ENCODE results near the gene RPS3. TPM values are rescaled to one million over a fixed set of nuclear protein-coding genes. Genes with fewer than 3 reads are reported as not detected.

The RPS3 gene
- total and polyA plus RNA-seq, 9 of the 15 experiments (the other 6 are each of a cell fraction or from before 2014, with no cell fraction given) = 2,700 to 5,771 (median 3,679) TPM

- TF ChIP-seq, protein P1, sequence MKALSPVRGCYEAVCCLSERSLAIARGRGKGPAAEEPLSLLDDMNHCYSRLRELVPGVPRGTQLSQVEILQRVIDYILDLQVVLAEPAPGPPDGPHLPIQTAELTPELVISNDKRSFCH (CRISPR knock-in tag; IDR thresholded peaks at IDR 0.05) = no peak
- TF ChIP-seq, protein P1 (tag; IDR thresholded peaks at IDR 0.05) = 0 out of 2 replicates have a peak, but pooled peaks have one; percentile 27
- TF ChIP-seq, protein P2, sequence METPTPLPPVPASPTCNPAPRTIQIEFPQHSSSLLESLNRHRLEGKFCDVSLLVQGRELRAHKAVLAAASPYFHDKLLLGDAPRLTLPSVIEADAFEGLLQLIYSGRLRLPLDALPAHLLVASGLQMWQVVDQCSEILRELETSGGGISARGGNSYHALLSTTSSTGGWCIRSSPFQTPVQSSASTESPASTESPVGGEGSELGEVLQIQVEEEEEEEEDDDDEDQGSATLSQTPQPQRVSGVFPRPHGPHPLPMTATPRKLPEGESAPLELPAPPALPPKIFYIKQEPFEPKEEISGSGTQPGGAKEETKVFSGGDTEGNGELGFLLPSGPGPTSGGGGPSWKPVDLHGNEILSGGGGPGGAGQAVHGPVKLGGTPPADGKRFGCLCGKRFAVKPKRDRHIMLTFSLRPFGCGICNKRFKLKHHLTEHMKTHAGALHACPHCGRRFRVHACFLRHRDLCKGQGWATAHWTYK (CRISPR knock-in tag; IDR thresholded peaks at IDR 0.05) = peak; percentile 40; the same call in 1 of the 2 replicates
- TF ChIP-seq GABPB1 (CRISPR knock-in tag; IDR thresholded peaks at IDR 0.05) = no peak
- TF ChIP-seq STAT5B (CRISPR knock-in tag; IDR thresholded peaks at IDR 0.05) = no peak
- TF ChIP-seq SMAD4 (CRISPR knock-in tag; conservative IDR thresholded peaks at IDR 0.05) = peak; percentile 49
- no peak for TF ChIP-seq ELF1 (tag; IDR thresholded peaks at IDR 0.05)
- TF ChIP-seq, protein P3, sequence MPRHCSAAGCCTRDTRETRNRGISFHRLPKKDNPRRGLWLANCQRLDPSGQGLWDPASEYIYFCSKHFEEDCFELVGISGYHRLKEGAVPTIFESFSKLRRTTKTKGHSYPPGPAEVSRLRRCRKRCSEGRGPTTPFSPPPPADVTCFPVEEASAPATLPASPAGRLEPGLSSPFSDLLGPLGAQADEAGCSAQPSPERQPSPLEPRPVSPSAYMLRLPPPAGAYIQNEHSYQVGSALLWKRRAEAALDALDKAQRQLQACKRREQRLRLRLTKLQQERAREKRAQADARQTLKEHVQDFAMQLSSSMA (CRISPR knock-in tag; IDR thresholded peaks at IDR 0.05) = no peak
- TF ChIP-seq HCFC1 (IDR thresholded peaks at IDR 0.05; ENCODE audit: low read depth, low read length) = no peak
- TF ChIP-seq, protein P4, sequence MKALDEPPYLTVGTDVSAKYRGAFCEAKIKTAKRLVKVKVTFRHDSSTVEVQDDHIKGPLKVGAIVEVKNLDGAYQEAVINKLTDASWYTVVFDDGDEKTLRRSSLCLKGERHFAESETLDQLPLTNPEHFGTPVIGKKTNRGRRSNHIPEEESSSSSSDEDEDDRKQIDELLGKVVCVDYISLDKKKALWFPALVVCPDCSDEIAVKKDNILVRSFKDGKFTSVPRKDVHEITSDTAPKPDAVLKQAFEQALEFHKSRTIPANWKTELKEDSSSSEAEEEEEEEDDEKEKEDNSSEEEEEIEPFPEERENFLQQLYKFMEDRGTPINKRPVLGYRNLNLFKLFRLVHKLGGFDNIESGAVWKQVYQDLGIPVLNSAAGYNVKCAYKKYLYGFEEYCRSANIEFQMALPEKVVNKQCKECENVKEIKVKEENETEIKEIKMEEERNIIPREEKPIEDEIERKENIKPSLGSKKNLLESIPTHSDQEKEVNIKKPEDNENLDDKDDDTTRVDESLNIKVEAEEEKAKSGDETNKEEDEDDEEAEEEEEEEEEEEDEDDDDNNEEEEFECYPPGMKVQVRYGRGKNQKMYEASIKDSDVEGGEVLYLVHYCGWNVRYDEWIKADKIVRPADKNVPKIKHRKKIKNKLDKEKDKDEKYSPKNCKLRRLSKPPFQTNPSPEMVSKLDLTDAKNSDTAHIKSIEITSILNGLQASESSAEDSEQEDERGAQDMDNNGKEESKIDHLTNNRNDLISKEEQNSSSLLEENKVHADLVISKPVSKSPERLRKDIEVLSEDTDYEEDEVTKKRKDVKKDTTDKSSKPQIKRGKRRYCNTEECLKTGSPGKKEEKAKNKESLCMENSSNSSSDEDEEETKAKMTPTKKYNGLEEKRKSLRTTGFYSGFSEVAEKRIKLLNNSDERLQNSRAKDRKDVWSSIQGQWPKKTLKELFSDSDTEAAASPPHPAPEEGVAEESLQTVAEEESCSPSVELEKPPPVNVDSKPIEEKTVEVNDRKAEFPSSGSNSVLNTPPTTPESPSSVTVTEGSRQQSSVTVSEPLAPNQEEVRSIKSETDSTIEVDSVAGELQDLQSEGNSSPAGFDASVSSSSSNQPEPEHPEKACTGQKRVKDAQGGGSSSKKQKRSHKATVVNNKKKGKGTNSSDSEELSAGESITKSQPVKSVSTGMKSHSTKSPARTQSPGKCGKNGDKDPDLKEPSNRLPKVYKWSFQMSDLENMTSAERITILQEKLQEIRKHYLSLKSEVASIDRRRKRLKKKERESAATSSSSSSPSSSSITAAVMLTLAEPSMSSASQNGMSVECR (CRISPR knock-in tag; IDR thresholded peaks at IDR 0.05) = peak; percentile 53; the same call in 1 of the 2 replicates
- TF ChIP-seq ELF2 (CRISPR knock-in tag; IDR thresholded peaks at IDR 0.05) = no peak
- no peak for TF ChIP-seq SMARCC2 (IDR thresholded peaks at IDR 0.05; ENCODE audit: low read depth)
- TF ChIP-seq, protein P5, sequence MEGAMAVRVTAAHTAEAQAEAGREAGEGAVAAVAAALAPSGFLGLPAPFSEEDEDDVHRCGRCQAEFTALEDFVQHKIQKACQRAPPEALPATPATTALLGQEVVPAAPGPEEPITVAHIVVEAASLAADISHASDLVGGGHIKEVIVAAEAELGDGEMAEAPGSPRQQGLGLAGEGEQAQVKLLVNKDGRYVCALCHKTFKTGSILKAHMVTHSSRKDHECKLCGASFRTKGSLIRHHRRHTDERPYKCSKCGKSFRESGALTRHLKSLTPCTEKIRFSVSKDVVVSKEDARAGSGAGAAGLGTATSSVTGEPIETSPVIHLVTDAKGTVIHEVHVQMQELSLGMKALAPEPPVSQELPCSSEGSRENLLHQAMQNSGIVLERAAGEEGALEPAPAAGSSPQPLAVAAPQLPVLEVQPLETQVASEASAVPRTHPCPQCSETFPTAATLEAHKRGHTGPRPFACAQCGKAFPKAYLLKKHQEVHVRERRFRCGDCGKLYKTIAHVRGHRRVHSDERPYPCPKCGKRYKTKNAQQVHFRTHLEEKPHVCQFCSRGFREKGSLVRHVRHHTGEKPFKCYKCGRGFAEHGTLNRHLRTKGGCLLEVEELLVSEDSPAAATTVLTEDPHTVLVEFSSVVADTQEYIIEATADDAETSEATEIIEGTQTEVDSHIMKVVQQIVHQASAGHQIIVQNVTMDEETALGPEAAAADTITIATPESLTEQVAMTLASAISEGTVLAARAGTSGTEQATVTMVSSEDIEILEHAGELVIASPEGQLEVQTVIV (CRISPR knock-in tag; IDR thresholded peaks at IDR 0.05; ENCODE audit: borderline replicate concordance) = no peak
- TF ChIP-seq IRF9 (tag; IDR thresholded peaks at IDR 0.05) = no peak
- TF ChIP-seq RBFOX2 (IDR thresholded peaks at IDR 0.05; ENCODE audit: low read depth, low read length) = 0 out of 2 replicates have a peak, but pooled peaks have one; percentile 28
Measured at GRCh38 chr11:75349521-75350116, 49.7 kb upstream of the RPS3 start (continued).

All from K562 (cell line).